ENCODE results near the gene SNCA. TPM values are rescaled to one million over a fixed set of nuclear protein-coding genes. Genes with fewer than 3 reads are reported as not detected.
A peak's percentile ranks its signal among the peaks of the same experiment; 100 is the strongest.

SNCA gene
- total and polyA plus RNA-seq, 2 donors (not counting 1 experiment from before 2014, with no cell fraction given) = 0.95 to 6.8 TPM

DNA sequence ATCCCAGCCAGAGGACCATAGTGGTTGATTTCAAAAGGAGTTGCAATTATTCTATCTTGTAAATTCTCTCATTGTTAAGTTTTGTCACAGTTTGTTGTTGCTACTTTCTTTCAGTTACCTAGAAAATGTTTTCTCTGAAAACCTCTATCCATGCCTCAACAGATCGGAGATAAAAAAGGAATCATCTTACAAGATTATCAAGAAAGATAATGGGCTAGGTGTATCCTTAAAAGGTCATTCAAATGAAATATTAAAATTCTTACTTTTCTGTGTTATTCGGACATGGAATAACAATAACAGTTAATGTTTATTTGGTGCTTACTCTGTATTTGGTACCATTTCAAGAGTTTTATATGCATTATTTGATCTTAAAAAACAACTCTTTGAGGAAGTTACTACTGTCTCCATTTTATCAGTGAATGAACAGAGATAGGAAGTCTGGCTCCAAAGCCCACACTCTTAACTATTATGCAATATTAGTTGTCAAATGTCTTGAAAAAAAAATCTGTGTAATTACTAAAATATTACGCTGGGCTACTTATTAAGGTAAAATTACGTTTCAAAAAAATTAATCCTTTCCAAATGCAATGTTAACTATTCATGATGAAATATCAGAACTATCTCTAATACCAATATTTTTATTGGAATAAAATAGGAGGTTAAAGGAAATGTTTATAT, 97.5 kb downstream of the SNCA start:
- no peak for DNase-seq (ENCODE audit: low read depth in 2 of 2)
- Histone ChIP-seq H3K27me3 (ENCODE audit: control insufficient read depth, insufficient read depth, low read length) (no peaks in the 10 kb centered on the region), H3K4me3 (replicated peaks in 1 of 4; ENCODE audit: control extremely low read depth in 1 of 4, insufficient read depth in 1 of 4, low read depth in 3 of 4, low read length in 4 of 4) (no peak overlapping the region), H3K79me2 (ENCODE audit: control insufficient read depth, insufficient read depth, low read length) (no peaks in the 10 kb centered on the region), H2AFZ (ENCODE audit: low read length) (no peak overlapping the region), H3K4me1 (ENCODE audit: control insufficient read depth, extremely low read depth, insufficient read depth, low read length) (no peaks in the 10 kb centered on the region), H3K9ac (ENCODE audit: insufficient read depth, low read length) (no peak overlapping the region), H4K20me1 (ENCODE audit: control insufficient read depth, extremely low read depth, insufficient read depth, low read length) (no peaks in the 10 kb centered on the region), H3K27ac (ENCODE audit: insufficient read depth, low read length) (no peak overlapping the region), H3K4me2 (ENCODE audit: extremely low read depth, insufficient read depth, low read length) (no peak overlapping the region), H3K9me3 (ENCODE audit: control insufficient read depth, insufficient read depth, low read depth, low read length) (no peaks in the 10 kb centered on the region), H3K36me3 (ENCODE audit: control insufficient read depth, insufficient read depth, low read length) (no peaks in the 10 kb centered on the region)
- TF ChIP-seq EZH2 (IDR thresholded peaks at IDR 0.05; ENCODE audit: low read length, missing control alignments) = no peak
- TF ChIP-seq, protein P1, sequence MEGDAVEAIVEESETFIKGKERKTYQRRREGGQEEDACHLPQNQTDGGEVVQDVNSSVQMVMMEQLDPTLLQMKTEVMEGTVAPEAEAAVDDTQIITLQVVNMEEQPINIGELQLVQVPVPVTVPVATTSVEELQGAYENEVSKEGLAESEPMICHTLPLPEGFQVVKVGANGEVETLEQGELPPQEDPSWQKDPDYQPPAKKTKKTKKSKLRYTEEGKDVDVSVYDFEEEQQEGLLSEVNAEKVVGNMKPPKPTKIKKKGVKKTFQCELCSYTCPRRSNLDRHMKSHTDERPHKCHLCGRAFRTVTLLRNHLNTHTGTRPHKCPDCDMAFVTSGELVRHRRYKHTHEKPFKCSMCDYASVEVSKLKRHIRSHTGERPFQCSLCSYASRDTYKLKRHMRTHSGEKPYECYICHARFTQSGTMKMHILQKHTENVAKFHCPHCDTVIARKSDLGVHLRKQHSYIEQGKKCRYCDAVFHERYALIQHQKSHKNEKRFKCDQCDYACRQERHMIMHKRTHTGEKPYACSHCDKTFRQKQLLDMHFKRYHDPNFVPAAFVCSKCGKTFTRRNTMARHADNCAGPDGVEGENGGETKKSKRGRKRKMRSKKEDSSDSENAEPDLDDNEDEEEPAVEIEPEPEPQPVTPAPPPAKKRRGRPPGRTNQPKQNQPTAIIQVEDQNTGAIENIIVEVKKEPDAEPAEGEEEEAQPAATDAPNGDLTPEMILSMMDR (conservative IDR thresholded peaks at IDR 0.05 in 1 of 2, IDR thresholded peaks at IDR 0.05 in 1 of 2; ENCODE audit: low read depth in 1 of 2, low read length in 2 of 2) = no peak

DNA sequence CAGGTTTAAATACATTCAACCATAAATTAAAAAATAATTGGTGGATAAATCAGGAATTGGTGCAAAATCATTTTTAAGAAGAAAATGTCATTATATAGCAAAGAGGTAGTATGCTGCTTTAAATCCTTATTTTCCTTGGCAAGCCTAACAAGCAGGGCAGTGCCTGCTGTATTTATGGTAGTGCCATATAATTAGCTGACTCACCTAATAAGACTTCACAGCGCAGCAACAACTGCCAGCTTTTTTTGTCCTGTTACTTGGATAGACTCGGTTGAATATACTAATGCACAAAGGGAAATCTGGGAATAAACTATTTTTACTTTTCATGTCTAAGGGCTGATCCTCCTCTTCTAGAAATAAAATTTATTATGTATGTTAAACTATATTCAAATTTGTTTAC, 99.1 kb downstream of the SNCA start:
- Histone ChIP-seq H3K27ac (ENCODE audit: insufficient read depth, low read length) (no peak overlapping the region), H3K4me2 (ENCODE audit: extremely low read depth, insufficient read depth, low read length) (no peak overlapping the region), H2AFZ (ENCODE audit: low read length) (no peak overlapping the region), H3K36me3 (ENCODE audit: control insufficient read depth, insufficient read depth, low read length) (no peaks in the 10 kb centered on the region), H3K9ac (ENCODE audit: insufficient read depth, low read length) (no peak overlapping the region), H3K4me3 (replicated peaks in 1 of 4; ENCODE audit: control extremely low read depth in 1 of 4, insufficient read depth in 1 of 4, low read depth in 3 of 4, low read length in 4 of 4) (no peak overlapping the region), H3K4me1 (ENCODE audit: control insufficient read depth, extremely low read depth, insufficient read depth, low read length) (no peaks in the 10 kb centered on the region), H4K20me1 (ENCODE audit: control insufficient read depth, extremely low read depth, insufficient read depth, low read length) (no peaks in the 10 kb centered on the region), H3K27me3 (ENCODE audit: control insufficient read depth, insufficient read depth, low read length) (no peaks in the 10 kb centered on the region), H3K79me2 (ENCODE audit: control insufficient read depth, insufficient read depth, low read length) (no peaks in the 10 kb centered on the region), H3K9me3 (ENCODE audit: control insufficient read depth, insufficient read depth, low read depth, low read length) (no peaks in the 10 kb centered on the region)
- TF ChIP-seq, protein P1 (conservative IDR thresholded peaks at IDR 0.05 in 1 of 2, IDR thresholded peaks at IDR 0.05 in 1 of 2; ENCODE audit: low read depth in 1 of 2, low read length in 2 of 2) = no peak
- TF ChIP-seq EZH2 (IDR thresholded peaks at IDR 0.05; ENCODE audit: low read length, missing control alignments) = no peak
- DNase-seq (ENCODE audit: low read depth in 2 of 2) = peak; percentile 53 to 67

DNA sequence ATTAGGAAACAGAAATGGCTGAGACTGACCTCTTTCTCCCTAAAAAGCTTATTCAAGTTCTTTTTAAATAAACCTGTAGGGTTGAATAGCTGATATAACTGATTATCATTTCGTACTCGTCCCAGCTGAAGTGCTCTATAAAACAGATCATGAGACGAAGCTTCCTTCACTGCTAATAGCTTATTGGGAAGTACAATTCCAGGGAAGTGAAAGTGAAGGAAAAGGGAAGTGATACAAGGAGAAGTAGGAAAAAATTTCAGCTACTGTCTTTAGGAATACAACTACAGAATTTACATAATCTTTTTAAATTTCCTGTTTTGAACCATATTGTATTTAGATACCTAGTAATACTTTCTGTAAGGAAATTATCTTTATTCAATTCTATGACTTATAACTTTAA, 103.0 kb downstream of the SNCA start:
- Histone ChIP-seq H3K9ac (ENCODE audit: insufficient read depth, low read length) (no peak overlapping the region), H3K4me2 (ENCODE audit: extremely low read depth, insufficient read depth, low read length) (no peak overlapping the region), H2AFZ (ENCODE audit: low read length) (no peak overlapping the region), H3K27me3 (ENCODE audit: control insufficient read depth, insufficient read depth, low read length) (no peaks in the 10 kb centered on the region), H3K4me1 (ENCODE audit: control insufficient read depth, extremely low read depth, insufficient read depth, low read length) (no peaks in the 10 kb centered on the region), H3K36me3 (ENCODE audit: control insufficient read depth, insufficient read depth, low read length) (no peaks in the 10 kb centered on the region), H3K79me2 (ENCODE audit: control insufficient read depth, insufficient read depth, low read length) (no peaks in the 10 kb centered on the region), H3K4me3 (replicated peaks in 1 of 4; ENCODE audit: control extremely low read depth in 1 of 4, insufficient read depth in 1 of 4, low read depth in 3 of 4, low read length in 4 of 4) (no peak overlapping the region), H3K9me3 (ENCODE audit: control insufficient read depth, insufficient read depth, low read depth, low read length) (no peaks in the 10 kb centered on the region), H3K27ac (ENCODE audit: insufficient read depth, low read length) (no peak overlapping the region), H4K20me1 (ENCODE audit: control insufficient read depth, extremely low read depth, insufficient read depth, low read length) (no peaks in the 10 kb centered on the region)
- no peak for TF ChIP-seq EZH2 (IDR thresholded peaks at IDR 0.05; ENCODE audit: low read length, missing control alignments)
- TF ChIP-seq, protein P1 (conservative IDR thresholded peaks at IDR 0.05 in 1 of 2, IDR thresholded peaks at IDR 0.05 in 1 of 2; ENCODE audit: low read depth in 1 of 2, low read length in 2 of 2) = no peak
- DNase-seq (ENCODE audit: low read depth in 2 of 2) = no peak

Data from fibroblast of lung (primary cell).